ENCODE measurements around the gene SLC27A3.

Gene SLC27A3

GRCh38 chr1:153783233-153784190 is 8.3 kb downstream of the SLC27A3 start:
- DNase-seq = peak; percentile 56

- DNase-seq = no peak
Measured at GRCh38 chr1:153786038-153786790, 11.0 kb downstream of the SLC27A3 start.

GRCh38 chr1:153789478-153790034 is 14.3 kb downstream of the SLC27A3 start:
- no peak for DNase-seq

DNA sequence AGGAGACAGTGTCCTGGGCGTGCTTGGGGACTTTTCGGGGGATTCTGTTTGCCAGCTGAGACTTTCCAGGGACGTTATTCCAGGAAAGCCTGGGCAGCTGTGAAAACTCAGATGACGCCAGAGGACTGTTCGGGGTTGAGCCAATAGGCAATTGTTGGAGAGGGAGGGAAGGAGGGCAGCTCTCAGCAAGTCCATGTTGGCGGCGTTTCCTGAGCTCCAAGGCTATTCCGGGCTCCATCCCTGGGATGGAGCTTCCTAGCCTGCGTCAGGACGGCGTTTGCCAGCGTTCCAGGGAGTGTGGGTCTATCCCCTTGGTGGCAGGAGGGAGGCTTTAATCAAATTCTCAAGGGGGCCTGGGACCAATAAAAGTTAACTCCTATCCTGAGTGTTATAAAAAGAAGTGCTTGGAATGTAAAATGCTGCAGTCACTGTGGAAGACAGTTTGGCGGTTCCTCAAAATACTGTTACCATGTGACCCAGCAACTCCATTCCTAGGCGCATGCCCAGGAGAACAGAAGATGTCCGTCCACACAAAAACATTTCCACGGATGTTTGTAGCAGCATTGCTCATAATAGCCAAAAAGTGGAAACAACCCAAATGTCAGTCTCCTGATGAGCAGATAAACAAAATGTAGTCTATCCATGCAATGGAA is 15.2 kb downstream of the SLC27A3 start:
- no peak for DNase-seq

- no peak for DNase-seq
Measured at GRCh38 chr1:153790966-153791647, 15.9 kb downstream of the SLC27A3 start.

GRCh38 chr1:153791648-153792253 is 16.5 kb downstream of the SLC27A3 start:
- no peak for DNase-seq

- no peak for DNase-seq
Measured at GRCh38 chr1:153792631-153793041, 17.4 kb downstream of the SLC27A3 start.

DNA sequence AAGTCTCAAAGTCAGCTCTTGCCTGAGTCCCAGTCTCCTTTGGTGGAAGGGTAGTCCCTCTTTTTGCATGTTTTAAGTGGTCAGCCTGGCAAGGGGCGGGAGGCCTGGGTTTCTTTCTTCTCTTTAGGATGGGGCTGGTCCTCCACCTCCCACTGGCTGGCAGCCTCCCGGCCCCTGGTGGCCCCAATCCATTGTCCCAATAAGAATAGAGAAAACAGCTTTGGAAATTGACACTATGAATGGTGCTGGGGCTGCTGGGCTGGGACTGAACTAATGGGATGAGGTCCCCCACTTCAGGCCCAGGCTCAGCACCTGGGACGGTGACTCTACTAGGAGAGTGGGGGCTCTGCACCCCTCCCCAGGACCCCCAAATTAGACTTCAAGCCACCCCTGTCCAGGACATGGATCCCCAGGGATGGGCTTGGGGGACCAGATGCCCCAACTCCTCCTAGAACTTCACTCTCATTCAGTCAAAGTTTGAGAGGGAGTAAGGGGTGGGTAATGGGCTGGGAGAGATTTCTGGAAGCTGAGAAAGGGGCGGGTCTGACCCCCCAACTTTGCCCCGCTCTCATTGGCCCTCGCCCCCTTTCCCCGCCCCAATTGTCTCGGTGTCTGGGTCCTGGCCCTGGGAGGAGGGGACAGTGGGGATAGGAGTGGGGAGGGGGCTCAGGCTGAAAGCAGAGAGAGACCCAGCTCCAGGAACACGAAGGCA is 18.2 kb downstream of the SLC27A3 start:
- no peak for DNase-seq

GRCh38 chr1:153793973-153794615 is 18.9 kb downstream of the SLC27A3 start:
- DNase-seq = no peak

DNA sequence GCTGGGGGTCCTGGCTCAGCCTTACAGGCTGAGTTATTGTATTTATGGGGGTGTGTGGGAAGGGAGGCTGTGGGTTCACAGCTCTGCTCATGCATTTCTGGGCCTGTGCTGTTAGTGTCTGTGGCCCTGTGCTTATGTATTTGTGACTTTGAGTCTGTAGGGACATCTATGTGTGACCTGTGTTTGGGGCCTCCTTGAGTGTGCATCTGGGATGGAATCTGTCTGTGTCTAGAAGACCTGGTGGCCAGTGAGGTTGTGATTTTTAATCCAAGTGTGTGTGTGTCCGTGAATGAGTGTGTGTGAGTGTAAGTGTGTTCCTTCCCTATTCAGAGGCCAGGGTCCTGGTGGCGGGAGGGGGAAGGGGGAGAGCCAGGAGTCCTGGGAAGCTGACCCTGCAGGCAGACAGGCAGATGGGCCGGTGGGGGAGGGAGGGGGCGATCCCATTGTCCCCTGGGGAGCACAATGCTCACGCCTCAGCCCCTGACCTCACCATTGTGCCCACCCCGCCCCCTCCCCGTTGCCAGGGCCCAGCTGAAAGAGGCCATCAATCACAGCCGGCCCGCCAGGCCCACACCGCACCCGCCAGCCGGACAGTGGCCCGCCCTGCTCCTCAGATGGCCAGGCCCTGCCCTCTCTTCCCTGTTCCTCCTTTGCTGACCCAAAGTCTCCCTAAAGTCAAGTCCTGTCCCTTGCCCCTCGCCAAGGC is 19.6 kb downstream of the SLC27A3 start:
- no peak for DNase-seq

DNA sequence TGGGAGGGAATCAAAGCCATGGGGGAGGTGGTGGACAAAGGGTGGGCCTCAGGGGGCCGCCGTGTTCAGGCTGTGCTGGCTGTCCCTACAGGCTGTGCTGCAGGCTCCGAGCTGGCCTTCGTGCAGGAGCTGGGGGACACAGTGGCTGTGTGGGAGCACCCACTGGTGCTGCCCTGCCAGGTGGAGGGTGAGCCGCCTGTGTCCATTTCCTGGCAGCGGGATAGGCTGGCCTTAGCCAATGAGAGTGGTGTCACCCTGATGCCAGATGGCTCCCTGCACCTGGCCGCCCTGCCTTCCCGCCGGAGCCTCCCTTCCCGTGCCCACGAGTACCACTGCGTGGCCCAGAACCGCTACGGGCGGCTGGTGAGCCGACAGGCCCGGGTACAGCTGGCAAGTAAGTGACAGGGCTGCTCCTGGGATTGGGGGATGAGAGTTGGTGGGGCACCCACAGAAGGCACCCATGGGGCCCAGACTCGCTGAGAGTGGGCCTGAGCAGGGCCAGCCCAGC is 20.2 kb downstream of the SLC27A3 start:
- DNase-seq = no peak

- no peak for DNase-seq
Measured at GRCh38 chr1:153795934-153796785, 21.0 kb downstream of the SLC27A3 start.

GRCh38 chr1:153796786-153797659 is 21.8 kb downstream of the SLC27A3 start:
- peak; percentile 4 for DNase-seq

DNA sequence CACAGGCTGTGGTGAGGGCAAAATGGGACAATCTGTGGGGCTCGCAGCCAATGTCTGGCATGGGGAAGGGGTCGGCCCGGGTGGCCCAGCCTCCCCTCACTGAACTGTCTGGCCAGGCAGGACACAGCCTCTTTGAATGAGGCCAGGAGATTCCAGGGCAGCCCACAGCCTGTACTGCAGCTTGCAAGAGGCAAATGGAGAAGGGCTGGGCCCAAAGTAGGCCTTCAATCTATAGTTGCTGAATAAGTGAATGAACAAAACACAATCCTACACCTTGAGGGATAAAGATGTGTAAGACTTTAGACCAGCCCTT is 23.2 kb downstream of the SLC27A3 start:
- DNase-seq = no peak

DNA sequence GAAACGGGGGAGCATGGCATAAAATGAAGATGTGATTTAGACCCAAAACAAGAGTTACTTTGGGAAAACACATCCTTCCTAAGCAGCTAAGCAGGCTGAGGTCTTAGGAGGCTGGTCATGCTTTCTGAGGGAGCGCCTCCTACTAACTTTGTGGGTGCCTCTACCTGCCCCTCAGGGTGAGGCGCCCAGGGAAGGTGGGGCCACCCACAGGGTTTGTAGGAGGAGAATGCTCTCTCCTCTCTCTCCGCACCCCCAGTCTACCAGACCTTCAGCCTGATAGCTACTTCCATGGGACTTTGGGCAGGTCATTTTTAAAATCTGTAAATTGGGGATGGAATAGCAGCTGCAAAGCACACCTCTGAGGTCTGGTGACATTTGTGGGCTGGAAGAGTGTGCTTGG is 23.8 kb downstream of the SLC27A3 start:
- DNase-seq = no peak

DNA sequence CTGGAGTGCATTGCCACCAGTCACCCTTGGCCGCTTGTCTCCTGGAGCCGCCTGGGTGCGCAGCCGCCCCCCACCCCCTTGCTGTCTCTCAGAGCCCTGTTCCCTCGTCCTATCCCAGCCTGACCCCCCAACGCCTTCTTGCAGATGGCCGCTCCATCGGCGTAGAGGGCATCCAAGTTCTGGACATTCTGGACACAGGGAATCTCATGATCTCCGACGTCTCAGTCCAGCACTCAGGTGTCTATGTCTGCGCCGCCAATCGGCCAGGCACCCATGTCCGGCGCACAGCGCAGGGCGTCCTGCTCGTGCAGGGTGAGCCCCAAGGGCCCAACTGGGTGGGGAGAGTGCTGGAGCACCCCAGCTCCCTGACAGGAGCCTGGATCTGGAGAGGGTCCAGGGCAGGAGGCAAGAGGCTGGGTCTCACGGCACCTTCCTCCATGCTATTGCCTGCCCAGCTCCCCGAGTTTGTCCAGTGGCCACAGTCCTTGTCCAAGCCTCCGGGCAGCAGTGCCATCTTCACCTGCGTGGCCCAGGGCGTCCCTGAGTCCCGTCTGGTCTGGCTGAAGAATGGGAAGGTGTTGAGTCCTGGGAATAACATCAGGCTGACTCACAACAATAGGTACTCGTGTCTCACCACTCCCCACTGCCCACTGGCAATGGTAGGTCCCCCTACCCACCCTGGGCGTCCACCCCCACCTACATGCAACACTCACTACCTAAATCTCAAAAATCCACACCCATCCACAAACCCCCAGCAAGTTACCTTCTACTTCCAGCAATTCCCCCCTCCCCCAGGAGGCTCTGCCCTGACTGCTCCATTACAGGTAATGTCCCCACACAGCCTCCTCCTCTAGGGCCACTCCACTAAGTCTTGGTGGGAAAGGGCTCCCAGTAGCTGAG is 24.6 kb downstream of the SLC27A3 start:
- no peak for DNase-seq

DNA sequence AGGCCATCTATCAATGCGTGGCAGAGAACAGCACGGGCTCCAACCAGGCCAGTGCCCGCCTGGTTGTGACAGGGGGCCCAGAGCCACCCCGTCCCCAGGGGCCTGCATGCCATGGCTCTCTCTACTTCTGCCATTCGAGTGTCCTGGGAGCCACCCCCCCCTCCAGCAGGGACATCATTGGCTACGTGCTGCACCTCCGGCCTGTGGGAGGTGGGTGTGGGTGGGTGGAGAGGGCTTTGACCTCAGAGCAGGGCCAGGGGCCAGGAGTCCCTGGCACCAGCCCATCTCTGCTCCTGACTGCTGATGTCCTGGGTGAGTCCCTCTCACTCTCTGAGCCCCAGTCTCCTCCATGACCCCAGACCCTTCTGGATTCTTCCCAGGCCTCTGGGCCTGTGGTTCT is 25.3 kb downstream of the SLC27A3 start:
- no peak for DNase-seq

All from NCI-H1417 treated with DMSO at 0.1 percent for 48 hours (cell line).